HepG2 (cell line): ENCODE data around the gene TTBK2. TPM values are rescaled to one million over a fixed set of nuclear protein-coding genes. Genes with fewer than 3 reads are reported as not detected.

Experiments
- ATAC-seq: fragments of 200-7000 bp; cut with Tn5 transposase; 3 replicates; pipeline ENCODE4 v1.9.1; 2020; ENCODE audit warnings: mild to moderate bottlenecking, moderate library complexity
- BruUV-seq: library from RNA; stranded (reverse); fragments of 400-500 nt; replicated peaks from 2 replicates; lab custom pipeline; 2021; lab: Mats Ljungman, UMichigan
- CTCF ChIA-PET: fragments of 300-600 bp; formaldehyde crosslinking; extraction: SDS; loops from one replicate; lab custom pipeline; 2021; ENCODE audit warnings: low total read pairs, inconsistent platforms, low intra/inter-chr PET ratio; lab: Yijun Ruan, JAX
- POLR2A ChIA-PET: fragments of 350-600 bp; sonication (Branson Sonifier 250); formaldehyde crosslinking; loops from one replicate; lab custom pipeline; 2020; ENCODE audit warnings: antibody characterized with exemption, inconsistent platforms; lab: Yijun Ruan, JAX
- DNase-seq: peaks from one replicate; pipeline ENCODE4 v3.0.0-alpha.2; 2015; ENCODE audit warnings: low spot score
- FAIRE-seq: peaks from 3 replicates; lab custom pipeline; 2011; peaks lifted over from hg19 to GRCh38; lab: Jason Lieb, UNC
- H2AFZ ChIP-seq: one replicate; pipeline ENCODE4 v1.6.1; 2011; ENCODE audit warnings: low read length, inconsistent platforms
- H3K27ac ChIP-seq: fragments of 300-600 bp; 3 replicates; pipeline ENCODE4 v1.8.0; 2011; ENCODE audit warnings: mixed run types, mild to moderate bottlenecking, mixed read lengths, low read length, inconsistent platforms; ENCODE audit not compliant: insufficient read depth; ENCODE audit errors: extremely low read length
- H3K27me3 ChIP-seq, 2 experiments: fragments of 200-600 bp in 1 of 2; 2 replicates in 1 of 2; 3 replicates in 1 of 2; pipeline versions ENCODE4 v1.6.0 to v1.8.0; 2011; ENCODE audit warnings: low read length in 2 of 2, mild to moderate bottlenecking in 2 of 2, moderate library complexity in 2 of 2, inconsistent platforms in 1 of 2; ENCODE audit not compliant: insufficient read depth in 2 of 2, control insufficient read depth in 1 of 2
- H3K36me3 ChIP-seq, 2 experiments: fragments of 200-600 bp in 1 of 2; replicated peaks in 1 of 2; 2 replicates in 1 of 2; 3 replicates in 1 of 2; pipeline versions ENCODE4 v1.5.1 to v1.8.0; 2011; ENCODE audit warnings: low read length in 2 of 2, inconsistent platforms in 1 of 2; ENCODE audit not compliant: insufficient read depth in 2 of 2, control insufficient read depth in 1 of 2
- H3K4me1 ChIP-seq: 2 replicates; pipeline ENCODE4 v1.5.1; 2012; ENCODE audit warnings: low read length, inconsistent platforms; ENCODE audit not compliant: insufficient read depth
- H3K4me2 ChIP-seq: 2 replicates; pipeline ENCODE4 v1.6.0; 2011; ENCODE audit warnings: low read depth, low read length, inconsistent platforms
- H3K4me3 ChIP-seq, 3 experiments: fragments of 200-600 bp in 1 of 3; sonication (generic), shearing (Covaris generic) in 1 of 3; replicated peaks in 1 of 3; 2 replicates each; pipeline ENCODE4 v1.5.1; 2011 to 2016; ENCODE audit warnings: low read length in 3 of 3, inconsistent platforms in 2 of 3, low read depth in 2 of 3, mild to moderate bottlenecking in 2 of 3, control low read depth in 1 of 3, mixed read lengths in 1 of 3; ENCODE audit not compliant: insufficient read depth in 1 of 3
- H3K79me2 ChIP-seq: one replicate; pipeline ENCODE4 v1.6.1; 2011; ENCODE audit warnings: low read length, inconsistent platforms; ENCODE audit not compliant: insufficient read depth
- H3K9ac ChIP-seq: 2 replicates; pipeline ENCODE4 v1.6.0; 2011; ENCODE audit warnings: mild to moderate bottlenecking, low read depth, low read length, inconsistent platforms; ENCODE audit not compliant: insufficient read depth
- H3K9me3 ChIP-seq: 2 replicates; pipeline ENCODE4 v1.5.1; 2012; ENCODE audit warnings: mild to moderate bottlenecking, low read length
- H4K20me1 ChIP-seq: 2 replicates; pipeline ENCODE4 v1.6.0; 2011; ENCODE audit warnings: inconsistent platforms, mild to moderate bottlenecking, low read length, moderate library complexity; ENCODE audit not compliant: insufficient read depth
- ARNTL ChIP-seq: sonication (generic); formaldehyde crosslinking; IDR thresholded peaks from 2 replicates; pipeline ENCODE4 v1.4.0; 2020; ENCODE audit warnings: mild to moderate bottlenecking, missing genetic modification reagents
- E2F5 ChIP-seq: sonication (generic); formaldehyde crosslinking; conservative IDR thresholded peaks from 2 replicates; pipeline ENCODE4 v1.4.0; 2020; ENCODE audit warnings: missing genetic modification reagents
- EEA1 ChIP-seq: sonication (generic); formaldehyde crosslinking; IDR thresholded peaks from 2 replicates; pipeline ENCODE4 v1.5.1; 2020; ENCODE audit warnings: mild to moderate bottlenecking, missing genetic modification reagents, borderline replicate concordance
- HMGXB3 ChIP-seq: sonication (generic); formaldehyde crosslinking; IDR thresholded peaks from 2 replicates; pipeline ENCODE4 v1.4.0; 2020; ENCODE audit warnings: missing genetic modification reagents, borderline replicate concordance
- POLR2AphosphoS5 ChIP-seq: IDR thresholded peaks from 2 replicates; pipeline ENCODE4 v1.6.1; 2012; ENCODE audit warnings: low read depth, low read length
- PRDM15 ChIP-seq: sonication (generic); formaldehyde crosslinking; IDR thresholded peaks from 2 replicates; pipeline ENCODE4 v1.4.0; 2020; ENCODE audit warnings: missing genetic modification reagents
- RFX1 ChIP-seq: fragments of 450-650 bp; IDR thresholded peaks from 2 replicates; pipeline ENCODE4 v1.6.1; 2017
- SP1 ChIP-seq, 2 experiments: fragments of 450-650 bp in 1 of 2; sonication (generic) in 1 of 2; formaldehyde crosslinking in 1 of 2; IDR thresholded peaks; 2 replicates each; pipeline versions ENCODE4 v1.4.0 to v1.6.1; 2016 to 2020; ENCODE audit warnings: missing genetic modification reagents in 1 of 2
- ZNF557 ChIP-seq: sonication (generic); formaldehyde crosslinking; IDR thresholded peaks from 2 replicates; pipeline ENCODE4 v1.4.0; 2020; ENCODE audit warnings: missing genetic modification reagents
- ZNF572 ChIP-seq: sonication (generic); formaldehyde crosslinking; IDR thresholded peaks from 2 replicates; pipeline ENCODE4 v1.5.1; 2020; ENCODE audit warnings: mild to moderate bottlenecking, missing genetic modification reagents
- ZNF672 ChIP-seq: sonication (generic); formaldehyde crosslinking; IDR thresholded peaks from 2 replicates; pipeline ENCODE4 v1.8.1; 2022; ENCODE audit warnings: missing genetic modification reagents
- ZNF687 ChIP-seq: sonication (generic); formaldehyde crosslinking; IDR thresholded peaks from 2 replicates; pipeline ENCODE4 v1.5.1; 2020; ENCODE audit warnings: mild to moderate bottlenecking, missing genetic modification reagents, moderate library complexity
- ZNF788 ChIP-seq: sonication (generic); formaldehyde crosslinking; IDR thresholded peaks from 2 replicates; pipeline ENCODE4 v1.5.0; 2020; ENCODE audit warnings: mild to moderate bottlenecking, missing genetic modification reagents, borderline replicate concordance
- in situ Hi-C: cut with HindIII; loops from 2 replicates; pipeline ENCODE4 v1.10.0; 2017; ENCODE audit warnings: low pct_unique_long_range_greater_than_20kb; ENCODE audit not compliant: extremely low pct_ligation_motif_present
- intact Hi-C: fragments of 100-400 bp; cut with micrococcal nuclease; formaldehyde crosslinking; loops from one replicate; pipeline ENCODE4 v1.10.0; 2022; ENCODE audit not compliant: unreplicated experiment
- polyA plus RNA-seq, 8 experiments: library from polyadenylated mRNA; depleted of rRNA in 3 of 8; stranded (reverse) in 7 of 8; unstranded in 1 of 8; fragments of >200 nt; fragmentation: Illumina TruSeq in 4 of 8; extraction: Trizol in 4 of 8; gene quantifications; 2 replicates each; pipeline versions ENCODE4 v1.2.1 to v1.2.3, GENCODE V29; 2011 to 2016; ENCODE audit warnings: low read depth in 4 of 8, missing spikeins in 1 of 8, mixed read lengths in 1 of 8; ENCODE audit not compliant: insufficient read depth in 1 of 8
- total RNA-seq, 5 experiments: library from RNA; depleted of rRNA; stranded (reverse); fragments of >200 nt; fragmentation: Illumina TruSeq; extraction: Trizol; gene quantifications; 2 replicates each; pipeline ENCODE4 v1.2.3, GENCODE V29; 2016; ENCODE audit warnings: low read depth in 1 of 5

Gene TTBK2
- total and polyA plus RNA-seq, 2 of the 13 experiments (the other 11 are each of a cell fraction or from before 2014, with no cell fraction given) = 5.1 to 7.4 TPM

- Histone ChIP-seq H3K4me1 (peaks cover 37% of the 10 kb centered on the region), H3K9me3 (no peaks in the 10 kb centered on the region), H3K36me3 (no peaks in the 10 kb centered on the region), H3K4me3 (no peak overlapping the region), H3K4me2 (no peak overlapping the region), H3K27ac (no peak overlapping the region), H2AFZ (no peak overlapping the region), H4K20me1 (no peaks in the 10 kb centered on the region), H3K9ac (no peak overlapping the region), H3K27me3 (no peaks in the 10 kb centered on the region), H3K79me2 (no peaks in the 10 kb centered on the region)
- intact Hi-C loops = no loop called here
- POLR2A ChIA-PET = no interaction called here
- ATAC-seq = no peak
- in situ Hi-C loops = no loop called here
- no peak for DNase-seq
- no peak for FAIRE-seq
- BruUV-seq = no TSS peak
- CTCF ChIA-PET = no interaction called here
- no peak for TF ChIP-seq ZNF788 (CRISPR knock-in tag)
- TF ChIP-seq ZNF572 (CRISPR knock-in tag) = no peak
- no peak for TF ChIP-seq POLR2AphosphoS5
- no peak for TF ChIP-seq SP1 (IDR thresholded peaks at IDR 0.05)
- TF ChIP-seq SP1 (CRISPR knock-in tag; IDR thresholded peaks at IDR 0.05) = no peak
- no peak for TF ChIP-seq RFX1
- TF ChIP-seq ZNF557 (CRISPR knock-in tag) = no peak
- TF ChIP-seq PRDM15 (CRISPR knock-in tag) = no peak
- TF ChIP-seq HMGXB3 (CRISPR knock-in tag) = no peak
- no peak for TF ChIP-seq EEA1
- TF ChIP-seq E2F5 = no peak
- no peak for TF ChIP-seq ZNF672 (CRISPR knock-in tag)
- no peak for TF ChIP-seq ARNTL (CRISPR knock-in tag)
- TF ChIP-seq ZNF687 = no peak
Measured at GRCh38 chr15:42937143-42937542, 16.6 kb upstream of the TTBK2 start.
